A549 (cell line): ENCODE measurements around the gene RNF13. TPM values are rescaled to one million over a fixed set of nuclear protein-coding genes. Genes with fewer than 3 reads are reported as not detected.

Source experiments
- ATAC-seq, 2 experiments: fragments of 200-7000 bp in 1 of 2; fragments of >200 bp in 1 of 2; cut with Nextera tagmentation in 1 of 2; cut with Tn5 transposase in 1 of 2; 3 replicates each; pipeline versions ENCODE4 v1.8.0 to v1.9.1; 2018 to 2020; ENCODE audit warnings: mild to moderate bottlenecking in 1 of 2, moderate library complexity in 1 of 2
- CTCF ChIA-PET: fragments of 300-600 bp; sonication (Branson Sonifier 250); formaldehyde crosslinking; extraction: SDS; loops from one replicate; lab custom pipeline; 2021; ENCODE audit warnings: antibody characterized with exemption, inconsistent platforms; lab: Yijun Ruan, JAX
- POLR2A ChIA-PET: fragments of 350-600 bp; formaldehyde crosslinking; extraction: SDS; loops from one replicate; lab custom pipeline; 2021; ENCODE audit warnings: antibody characterized with exemption, inconsistent platforms; lab: Yijun Ruan, JAX
- DNase-seq, 2 experiments: peaks; one replicate each; pipeline versions ENCODE4 v3.0.0 to v3.0.0-alpha.2; 2011 to 2016; ENCODE audit warnings: low read depth in 1 of 2, low spot score in 1 of 2
- FAIRE-seq: peaks from 2 replicates; lab custom pipeline; 2011; peaks lifted over from hg19 to GRCh38; lab: Jason Lieb, UNC
- H3K27ac ChIP-seq, 2 experiments: fragments of >200 bp; sonication (Bioruptor Twin); formaldehyde crosslinking; 3 replicates each; pipeline ENCODE4 v1.5.1; 2016 to 2017
- H3K4me1 ChIP-seq: fragments of >200 bp; sonication (Bioruptor Twin); formaldehyde crosslinking; 3 replicates; pipeline ENCODE4 v1.6.1; 2016
- H3K4me2 ChIP-seq: fragments of >200 bp; sonication (Bioruptor Twin); formaldehyde crosslinking; 3 replicates; pipeline ENCODE4 v1.6.1; 2016
- H3K4me3 ChIP-seq: fragments of >200 bp; sonication (Bioruptor Twin); formaldehyde crosslinking; 3 replicates; pipeline ENCODE4 v1.5.1; 2016
- H3K9me3 ChIP-seq: fragments of >200 bp; sonication (Bioruptor Twin); formaldehyde crosslinking; 3 replicates; pipeline ENCODE4 v1.6.1; 2016
- CBX8 ChIP-seq: fragments of 200-600 bp; sonication (generic); IDR thresholded peaks from 2 replicates; pipeline ENCODE4 v1.6.1; 2016
- EHF ChIP-seq: fragments of 250-450 bp; sonication (Bioruptor Pico); IDR thresholded peaks from 2 replicates; pipeline ENCODE4 v1.5.0; 2020; ENCODE audit warnings: mild to moderate bottlenecking
- FOXS1 ChIP-seq: fragments of 250-450 bp; sonication (Bioruptor Pico); IDR thresholded peaks from 2 replicates; pipeline ENCODE4 v1.5.0; 2020; ENCODE audit warnings: mild to moderate bottlenecking, moderate library complexity
- HDAC2 ChIP-seq: fragments of 200-600 bp; sonication (generic); IDR thresholded peaks from 2 replicates; pipeline ENCODE4 v1.6.1; 2016
- HOXA7 ChIP-seq: fragments of 250-450 bp; sonication (Bioruptor Pico); IDR thresholded peaks from 2 replicates; pipeline ENCODE4 v1.5.0; 2020; ENCODE audit warnings: mild to moderate bottlenecking, moderate library complexity
- HOXB13 ChIP-seq: fragments of 250-450 bp; sonication (Bioruptor Pico); IDR thresholded peaks from 2 replicates; pipeline ENCODE4 v1.5.0; 2020; ENCODE audit warnings: low read depth, mild to moderate bottlenecking, moderate library complexity
- HOXB5 ChIP-seq: fragments of 250-450 bp; sonication (Bioruptor Pico); IDR thresholded peaks from 2 replicates; pipeline ENCODE4 v1.5.0; 2020; ENCODE audit warnings: mild to moderate bottlenecking, moderate library complexity
- KDM1A ChIP-seq: fragments of 200-600 bp; sonication (generic); IDR thresholded peaks from 2 replicates; pipeline ENCODE4 v1.6.1; 2016; ENCODE audit warnings: low read depth, mild to moderate bottlenecking
- KDM5A ChIP-seq: fragments of 200-600 bp; sonication (generic); IDR thresholded peaks from 2 replicates; pipeline ENCODE4 v1.6.1; 2016; ENCODE audit warnings: antibody characterized with exemption, mild to moderate bottlenecking
- MAFK ChIP-seq: fragments of 450-650 bp; IDR thresholded peaks from 2 replicates; pipeline ENCODE4 v1.6.1; 2014; ENCODE audit not compliant: partially characterized antibody
- MAX ChIP-seq: IDR thresholded peaks from 2 replicates; pipeline ENCODE4 v1.6.1; 2012
- MAZ ChIP-seq: fragments of 150-350 bp; IDR thresholded peaks from 2 replicates; pipeline ENCODE4 v1.6.1; 2014; ENCODE audit warnings: antibody characterized with exemption, low read depth, low read length, borderline replicate concordance
- MYC ChIP-seq: IDR thresholded peaks from 2 replicates; pipeline ENCODE4 v1.6.1; 2012; ENCODE audit warnings: mild to moderate bottlenecking, inconsistent platforms, low read length, improper control_type of control experiment, borderline replicate concordance
- PHF8 ChIP-seq: fragments of 200-600 bp; sonication (generic); IDR thresholded peaks from 2 replicates; pipeline ENCODE4 v1.6.1; 2016; ENCODE audit warnings: low read depth, mild to moderate bottlenecking, antibody characterized with exemption, moderate library complexity, borderline replicate concordance
- RFX5 ChIP-seq: fragments of 450-650 bp; IDR thresholded peaks from 2 replicates; pipeline ENCODE4 v1.7.1; 2014; ENCODE audit warnings: antibody characterized with exemption, mild to moderate bottlenecking, moderate library complexity
- RNF2 ChIP-seq: fragments of 200-600 bp; sonication (generic); IDR thresholded peaks from 2 replicates; pipeline ENCODE4 v1.6.1; 2016; ENCODE audit warnings: low read depth, mild to moderate bottlenecking, antibody characterized with exemption, moderate library complexity, borderline replicate concordance
- ZC3H11A ChIP-seq: fragments of 450-650 bp; IDR thresholded peaks from 2 replicates; pipeline ENCODE4 v1.6.1; 2014; ENCODE audit warnings: antibody characterized with exemption, mild to moderate bottlenecking
- ZNF302 ChIP-seq: fragments of 250-450 bp; sonication (Bioruptor Pico); IDR thresholded peaks from 2 replicates; pipeline ENCODE4 v1.9.0; 2021; ENCODE audit warnings: inconsistent platforms, mild to moderate bottlenecking, moderate library complexity
- WGBS: methylation state at CpG from one replicate; pipeline ENCODE4 v1.1.6; 2017; ENCODE audit errors: missing lambda C conversion rate; 5-methylcytosine and 5-hydroxymethylcytosine counted together
- polyA plus RNA-seq, 4 experiments: library from polyadenylated mRNA; depleted of rRNA in 3 of 4; stranded (reverse); fragments of >200 nt; fragmentation: RNase III in 1 of 4; extraction: RNeasy Plus Mini Kit Qiagen cat#74134 plus additional on column Dnase treatment in 1 of 4; gene quantifications; 2 replicates in 3 of 4; 3 replicates in 1 of 4; pipeline ENCODE4 v1.2.3, GENCODE V29; 2011 to 2017
- TF ChIP-seq, protein P1 (sequence below): fragments of >200 bp; sonication (Bioruptor Twin); formaldehyde crosslinking; IDR thresholded peaks from 2 replicates; pipeline ENCODE4 v1.6.1; 2016
- TF ChIP-seq, protein P2 (sequence below): fragments of >200 bp; sonication (Bioruptor Twin); formaldehyde crosslinking; IDR thresholded peaks from 3 replicates; pipeline ENCODE4 v1.6.1; 2016
- TF ChIP-seq, protein P3 (sequence below): fragments of 150-350 bp; IDR thresholded peaks from 2 replicates; pipeline ENCODE4 v1.6.1; 2014; ENCODE audit warnings: low read depth, mild to moderate bottlenecking, low read length
- TF ChIP-seq, protein P4 (sequence below): fragments of 250-450 bp; sonication (Bioruptor Pico); IDR thresholded peaks from 2 replicates; pipeline ENCODE4 v1.5.0; 2020; ENCODE audit warnings: low read depth, mild to moderate bottlenecking, moderate library complexity
- TF ChIP-seq, protein P5 (sequence below): fragments of 450-650 bp; IDR thresholded peaks from 2 replicates; pipeline ENCODE4 v1.6.1; 2014; ENCODE audit warnings: antibody characterized with exemption

The RNF13 gene
- polyA plus RNA-seq, 2 of the 4 experiments (the other 2 are of a cell fraction), result 46.2 to 100 TPM

GRCh38 chr3:149848238-149848637, 35.2 kb downstream of the RNF13 start (continued):
- TF ChIP-seq, protein P1, sequence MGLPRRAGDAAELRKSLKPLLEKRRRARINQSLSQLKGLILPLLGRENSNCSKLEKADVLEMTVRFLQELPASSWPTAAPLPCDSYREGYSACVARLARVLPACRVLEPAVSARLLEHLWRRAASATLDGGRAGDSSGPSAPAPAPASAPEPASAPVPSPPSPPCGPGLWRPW, result no peak
- TF ChIP-seq ZNF302 (CRISPR knock-in tag), result no peak
- TF ChIP-seq HOXB13, result no peak

- no peak overlapping the region for H3K4me2 ChIP-seq
Observed at GRCh38 chr3:149848688-149849087, 35.7 kb downstream of the RNF13 start.

DNA sequence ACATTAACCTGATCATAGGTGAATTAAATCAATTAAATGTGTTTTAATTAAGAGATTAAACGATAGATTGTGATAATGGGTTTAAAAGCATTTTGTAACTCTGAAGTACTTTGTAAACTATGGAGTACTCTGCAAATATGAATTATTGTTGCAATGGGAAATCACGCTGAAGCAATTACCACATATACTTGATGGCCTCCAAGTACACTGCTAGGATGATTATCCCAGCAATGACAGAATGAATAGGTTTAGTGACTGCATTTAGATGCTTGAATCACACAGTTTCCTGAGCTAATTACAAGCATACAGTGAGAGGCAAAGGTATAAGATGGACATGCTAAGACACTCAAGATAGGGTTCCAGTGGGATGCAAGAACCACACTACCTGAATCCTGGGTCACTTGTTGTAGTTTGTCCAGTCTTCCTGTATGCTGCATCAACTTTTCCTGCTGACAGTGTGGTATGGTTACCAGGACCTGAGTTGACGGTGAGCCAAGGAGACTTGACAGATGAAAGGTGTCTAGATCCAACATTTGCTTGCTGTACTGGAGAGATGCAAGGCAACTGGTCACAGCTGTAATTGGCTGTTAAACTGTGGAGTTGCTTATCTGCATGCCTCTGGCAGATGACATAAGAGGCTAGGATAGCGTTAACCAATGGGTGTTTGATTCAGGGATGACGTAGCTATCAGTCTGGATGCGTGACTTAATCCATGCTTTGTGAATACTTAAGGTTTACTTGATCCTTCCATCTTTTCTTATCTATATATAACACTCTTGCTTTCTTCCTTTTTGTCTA, 38.0 kb downstream of the RNF13 start:
- WGBS, result 91% methylated on average over 6 of the region's 6 CpGs
- DNase-seq, result no peak
- Histone ChIP-seq H3K4me2 (no peak overlapping the region), H3K4me1 (no peaks in the 10 kb centered on the region; the same call in 2 of the 3 replicates), H3K9me3 (no peaks in the 10 kb centered on the region), H3K4me3 (no peak overlapping the region), H3K27ac (no peak overlapping the region)
- no peak for ATAC-seq
- FAIRE-seq, result peak; percentile 67
- TF ChIP-seq FOXS1 (CRISPR knock-in tag), result no peak
- TF ChIP-seq ZC3H11A, result no peak
- TF ChIP-seq MAX, result no peak
- no peak for TF ChIP-seq HOXB5
- no peak for TF ChIP-seq EHF (CRISPR knock-in tag)
- ChIA-PET POLR2A (no interaction called here), CTCF (no interaction called here)

More at GRCh38 chr3:149848688-149849087, 35.7 kb downstream of the RNF13 start:
- CTCF ChIA-PET, result interaction anchor here (1.0 kb wide), 1 partner anchor 31 kb away, joined by 4 read pairs; no protein-coding TSS in a partner anchor
- Histone ChIP-seq H3K4me1 (peaks cover 17% of the 10 kb centered on the region; the same call in 2 of the 3 replicates), H3K9me3 (no peaks in the 10 kb centered on the region), H3K27ac (no peak overlapping the region), H3K4me3 (no peak overlapping the region)
- POLR2A ChIA-PET, result no interaction called here
- 69% methylated on average over 1 of the region's 1 CpG for WGBS
- no peak for DNase-seq
- TF ChIP-seq, protein P2, sequence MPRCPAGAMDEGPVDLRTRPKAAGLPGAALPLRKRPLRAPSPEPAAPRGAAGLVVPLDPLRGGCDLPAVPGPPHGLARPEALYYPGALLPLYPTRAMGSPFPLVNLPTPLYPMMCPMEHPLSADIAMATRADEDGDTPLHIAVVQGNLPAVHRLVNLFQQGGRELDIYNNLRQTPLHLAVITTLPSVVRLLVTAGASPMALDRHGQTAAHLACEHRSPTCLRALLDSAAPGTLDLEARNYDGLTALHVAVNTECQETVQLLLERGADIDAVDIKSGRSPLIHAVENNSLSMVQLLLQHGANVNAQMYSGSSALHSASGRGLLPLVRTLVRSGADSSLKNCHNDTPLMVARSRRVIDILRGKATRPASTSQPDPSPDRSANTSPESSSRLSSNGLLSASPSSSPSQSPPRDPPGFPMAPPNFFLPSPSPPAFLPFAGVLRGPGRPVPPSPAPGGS, result no peak
- no peak for TF ChIP-seq HDAC2
- TF ChIP-seq CBX8, result no peak
- TF ChIP-seq MYC, result no peak
- TF ChIP-seq, protein P3, sequence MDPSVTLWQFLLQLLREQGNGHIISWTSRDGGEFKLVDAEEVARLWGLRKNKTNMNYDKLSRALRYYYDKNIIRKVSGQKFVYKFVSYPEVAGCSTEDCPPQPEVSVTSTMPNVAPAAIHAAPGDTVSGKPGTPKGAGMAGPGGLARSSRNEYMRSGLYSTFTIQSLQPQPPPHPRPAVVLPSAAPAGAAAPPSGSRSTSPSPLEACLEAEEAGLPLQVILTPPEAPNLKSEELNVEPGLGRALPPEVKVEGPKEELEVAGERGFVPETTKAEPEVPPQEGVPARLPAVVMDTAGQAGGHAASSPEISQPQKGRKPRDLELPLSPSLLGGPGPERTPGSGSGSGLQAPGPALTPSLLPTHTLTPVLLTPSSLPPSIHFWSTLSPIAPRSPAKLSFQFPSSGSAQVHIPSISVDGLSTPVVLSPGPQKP, result no peak
- no peak for TF ChIP-seq RNF2
- TF ChIP-seq HOXA7 (CRISPR knock-in tag), result no peak
- no peak for TF ChIP-seq PHF8
- no peak for TF ChIP-seq KDM1A
- ATAC-seq, result no peak
- no peak for FAIRE-seq

- TF ChIP-seq KDM5A (no peak), MAZ (no peak), RFX5 (no peak), MAFK (no peak)
- TF ChIP-seq, protein P4, sequence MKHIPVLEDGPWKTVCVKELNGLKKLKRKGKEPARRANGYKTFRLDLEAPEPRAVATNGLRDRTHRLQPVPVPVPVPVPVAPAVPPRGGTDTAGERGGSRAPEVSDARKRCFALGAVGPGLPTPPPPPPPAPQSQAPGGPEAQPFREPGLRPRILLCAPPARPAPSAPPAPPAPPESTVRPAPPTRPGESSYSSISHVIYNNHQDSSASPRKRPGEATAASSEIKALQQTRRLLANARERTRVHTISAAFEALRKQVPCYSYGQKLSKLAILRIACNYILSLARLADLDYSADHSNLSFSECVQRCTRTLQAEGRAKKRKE (CRISPR knock-in tag), result no peak
- TF ChIP-seq, protein P5, sequence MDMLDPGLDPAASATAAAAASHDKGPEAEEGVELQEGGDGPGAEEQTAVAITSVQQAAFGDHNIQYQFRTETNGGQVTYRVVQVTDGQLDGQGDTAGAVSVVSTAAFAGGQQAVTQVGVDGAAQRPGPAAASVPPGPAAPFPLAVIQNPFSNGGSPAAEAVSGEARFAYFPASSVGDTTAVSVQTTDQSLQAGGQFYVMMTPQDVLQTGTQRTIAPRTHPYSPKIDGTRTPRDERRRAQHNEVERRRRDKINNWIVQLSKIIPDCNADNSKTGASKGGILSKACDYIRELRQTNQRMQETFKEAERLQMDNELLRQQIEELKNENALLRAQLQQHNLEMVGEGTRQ, result no peak
- TF ChIP-seq, all 56 proteins: peak for 0
- ATAC-seq, result no peak
- FAIRE-seq, result peak; percentile 86
- no peak for DNase-seq
- no peaks in the 10 kb centered on the region for H3K4me1 ChIP-seq
- no peak overlapping the region for H3K27ac ChIP-seq
- POLR2A ChIA-PET, result no interaction called here
- H3K4me3 ChIP-seq, result no peak overlapping the region
- CTCF ChIA-PET, result interaction anchor here (1.2 to 1.8 kb wide), 3 partner anchors 12 to 21 kb away, joined by 3 to 7 read pairs (median 5); no protein-coding TSS in a partner anchor
- no peaks in the 10 kb centered on the region for H3K9me3 ChIP-seq
- 59% methylated on average over 2 of the region's 2 CpGs for WGBS
- no peak overlapping the region for H3K4me2 ChIP-seq
Observed at GRCh38 chr3:149858911-149859310, 45.9 kb downstream of the RNF13 start.
